ENCODE data around the gene SSH3. TPM values are rescaled to one million over a fixed set of nuclear protein-coding genes. Genes with fewer than 3 reads are reported as not detected.

The SSH3 gene
- total RNA-seq, 2 donors from 2014 or later, result 39.1 to 44.4 TPM

DNA sequence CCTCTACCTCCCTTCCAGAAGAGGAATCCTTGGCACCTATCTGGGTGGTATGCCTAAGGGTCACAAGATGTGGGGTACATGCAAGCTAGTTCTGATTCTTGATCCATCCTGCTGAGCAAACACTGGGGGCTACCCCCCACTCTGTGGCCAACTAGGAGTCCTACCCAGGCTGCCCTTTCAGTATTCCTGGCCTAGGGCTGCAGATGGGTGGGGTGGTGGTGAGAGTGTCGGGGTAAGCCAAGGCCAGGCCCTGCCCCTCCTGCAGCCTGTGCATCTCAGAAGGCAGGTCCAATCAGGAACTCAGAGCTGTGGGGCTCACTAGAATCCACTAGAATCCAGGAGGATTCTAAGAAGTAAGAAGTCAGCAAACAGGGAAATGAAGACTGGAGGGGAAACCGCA is 10.9 kb downstream of the SSH3 start:
- WGBS, 2 experiments (ENCODE audit: insufficient coverage in 1 of 2, insufficient read length in 1 of 2), result 98 to 100% methylated on average over 1 to 2 of the region's 2 CpGs
- Mint-ChIP-seq H3K27ac (no peak overlapping the region), H3K4me1 (peaks cover 5% of the 10 kb centered on the region), H3K4me3 (no peak overlapping the region), H3K27me3 (ENCODE audit: insufficient read depth) (peaks cover 15% of the 10 kb centered on the region), H3K9me3 (no peaks in the 10 kb centered on the region), H3K36me3 (ENCODE audit: low read depth) (peaks cover 6% of the 10 kb centered on the region)
- peaks cover under 1% of the 10 kb centered on the region for H3K36me3 ChIP-seq (ENCODE audit: control insufficient read depth, insufficient read depth, low read length)
- H3K9me3 ChIP-seq (ENCODE audit: control insufficient read depth, low read length), result no peaks in the 10 kb centered on the region
- peaks cover 12% of the 10 kb centered on the region for H3K27me3 ChIP-seq (ENCODE audit: control insufficient read depth, insufficient read depth, low read length, poor library complexity, severe bottlenecking)
- DNase-seq, result no peak
- no peak overlapping the region for H3K4me3 ChIP-seq (ENCODE audit: low read length)
- TF ChIP-seq, protein P1, sequence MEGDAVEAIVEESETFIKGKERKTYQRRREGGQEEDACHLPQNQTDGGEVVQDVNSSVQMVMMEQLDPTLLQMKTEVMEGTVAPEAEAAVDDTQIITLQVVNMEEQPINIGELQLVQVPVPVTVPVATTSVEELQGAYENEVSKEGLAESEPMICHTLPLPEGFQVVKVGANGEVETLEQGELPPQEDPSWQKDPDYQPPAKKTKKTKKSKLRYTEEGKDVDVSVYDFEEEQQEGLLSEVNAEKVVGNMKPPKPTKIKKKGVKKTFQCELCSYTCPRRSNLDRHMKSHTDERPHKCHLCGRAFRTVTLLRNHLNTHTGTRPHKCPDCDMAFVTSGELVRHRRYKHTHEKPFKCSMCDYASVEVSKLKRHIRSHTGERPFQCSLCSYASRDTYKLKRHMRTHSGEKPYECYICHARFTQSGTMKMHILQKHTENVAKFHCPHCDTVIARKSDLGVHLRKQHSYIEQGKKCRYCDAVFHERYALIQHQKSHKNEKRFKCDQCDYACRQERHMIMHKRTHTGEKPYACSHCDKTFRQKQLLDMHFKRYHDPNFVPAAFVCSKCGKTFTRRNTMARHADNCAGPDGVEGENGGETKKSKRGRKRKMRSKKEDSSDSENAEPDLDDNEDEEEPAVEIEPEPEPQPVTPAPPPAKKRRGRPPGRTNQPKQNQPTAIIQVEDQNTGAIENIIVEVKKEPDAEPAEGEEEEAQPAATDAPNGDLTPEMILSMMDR (conservative IDR thresholded peaks at IDR 0.05), result no peak
- H3K4me1 ChIP-seq (ENCODE audit: control insufficient read depth, insufficient read depth, low read length), result no peaks in the 10 kb centered on the region
- no peak overlapping the region for H3K9ac ChIP-seq (ENCODE audit: extremely low read depth, low read length, poor library complexity, severe bottlenecking)
- no peak overlapping the region for H3K27ac ChIP-seq (ENCODE audit: low read depth, low read length)

DNA sequence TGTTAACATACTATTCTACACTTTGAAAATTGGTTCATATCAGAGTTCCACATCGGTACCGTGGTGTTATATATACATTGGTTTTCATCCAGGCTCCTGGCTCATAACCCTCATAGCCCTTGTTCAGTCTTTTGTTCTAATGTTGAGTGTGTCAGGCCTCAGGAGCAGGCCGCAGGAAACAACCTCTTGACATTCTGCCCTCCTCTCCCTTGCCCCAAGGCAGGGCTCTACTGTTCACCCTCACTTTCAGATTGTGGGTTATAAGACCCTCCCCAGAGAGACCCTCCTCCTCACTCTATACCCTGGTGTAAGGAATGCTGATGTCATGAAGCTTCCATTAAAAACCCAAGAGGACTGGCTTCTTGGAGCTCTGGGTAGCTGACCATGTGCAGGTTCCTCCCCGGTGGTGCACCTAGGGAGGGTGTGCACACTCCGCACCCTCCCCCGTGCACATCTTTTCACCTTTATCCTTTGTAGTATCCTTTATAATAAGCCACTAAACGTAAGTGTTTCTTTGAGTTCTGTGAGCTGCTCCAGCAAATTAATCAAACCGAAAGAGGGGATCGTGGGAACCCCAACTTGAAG is 12.1 kb downstream of the SSH3 start:
- Histone ChIP-seq H3K9ac (ENCODE audit: extremely low read depth, low read length, poor library complexity, severe bottlenecking) (no peak overlapping the region), H3K9me3 (ENCODE audit: control insufficient read depth, low read length) (no peaks in the 10 kb centered on the region), H3K27me3 (ENCODE audit: control insufficient read depth, insufficient read depth, low read length, poor library complexity, severe bottlenecking) (peaks cover 21% of the 10 kb centered on the region), H3K36me3 (ENCODE audit: control insufficient read depth, insufficient read depth, low read length) (no peaks in the 10 kb centered on the region), H3K4me1 (ENCODE audit: control insufficient read depth, insufficient read depth, low read length) (no peaks in the 10 kb centered on the region), H3K27ac (ENCODE audit: low read depth, low read length) (no peak overlapping the region), H3K4me3 (ENCODE audit: low read length) (no peak overlapping the region)
- peak overlapping the region; percentile 81 for H3K4me3 Mint-ChIP-seq
- peaks cover 3% of the 10 kb centered on the region for H3K36me3 Mint-ChIP-seq (ENCODE audit: low read depth)
- no peak overlapping the region for H3K27ac Mint-ChIP-seq
- H3K4me1 Mint-ChIP-seq, result peaks cover 5% of the 10 kb centered on the region
- 90 to 98% methylated on average over 9 of the region's 9 CpGs for WGBS, 2 experiments (ENCODE audit: insufficient coverage in 1 of 2, insufficient read length in 1 of 2)
- TF ChIP-seq, protein P1 (conservative IDR thresholded peaks at IDR 0.05), result no peak
- peaks cover 26% of the 10 kb centered on the region for H3K27me3 Mint-ChIP-seq (ENCODE audit: insufficient read depth)
- no peaks in the 10 kb centered on the region for H3K9me3 Mint-ChIP-seq
- DNase-seq, result no peak

DNA sequence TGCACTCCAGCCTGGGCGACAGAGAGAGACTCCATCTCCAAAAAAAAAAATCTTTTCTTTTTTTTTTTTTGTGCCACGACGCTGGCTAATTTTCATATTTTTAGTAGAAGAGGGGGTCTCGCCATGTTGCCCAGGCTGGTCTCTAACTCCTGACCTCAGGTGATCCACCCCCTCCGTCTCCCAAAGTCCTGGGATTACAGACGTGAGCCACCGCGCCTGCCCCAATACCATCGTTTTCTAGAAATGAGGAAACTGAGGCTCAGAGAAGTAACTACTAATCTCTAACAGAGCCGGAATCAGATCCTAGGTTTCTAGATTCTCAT is 13.5 kb downstream of the SSH3 start:
- TF ChIP-seq, protein P1 (conservative IDR thresholded peaks at IDR 0.05), result no peak
- peaks cover 26% of the 10 kb centered on the region for H3K27me3 ChIP-seq (ENCODE audit: control insufficient read depth, insufficient read depth, low read length, poor library complexity, severe bottlenecking)
- Mint-ChIP-seq H3K4me3 (peak overlapping the region; percentile 81), H3K9me3 (no peaks in the 10 kb centered on the region), H3K4me1 (peaks cover 5% of the 10 kb centered on the region), H3K36me3 (ENCODE audit: low read depth) (peaks cover under 1% of the 10 kb centered on the region), H3K27ac (peak overlapping the region; percentile 93), H3K27me3 (ENCODE audit: insufficient read depth) (peaks cover 28% of the 10 kb centered on the region)
- H3K4me3 ChIP-seq (ENCODE audit: low read length), result peak overlapping the region; percentile 90
- H3K4me1 ChIP-seq (ENCODE audit: control insufficient read depth, insufficient read depth, low read length), result no peaks in the 10 kb centered on the region
- DNase-seq, result no peak
- H3K36me3 ChIP-seq (ENCODE audit: control insufficient read depth, insufficient read depth, low read length), result no peaks in the 10 kb centered on the region
- WGBS, 2 experiments (ENCODE audit: insufficient coverage in 1 of 2, insufficient read length in 1 of 2), result 2 to 7% methylated on average over 5 to 10 of the region's 10 CpGs
- peak overlapping the region; percentile 37 for H3K9ac ChIP-seq (ENCODE audit: extremely low read depth, low read length, poor library complexity, severe bottlenecking)
- peak overlapping the region; percentile 47 for H3K27ac ChIP-seq (ENCODE audit: low read depth, low read length)
- no peaks in the 10 kb centered on the region for H3K9me3 ChIP-seq (ENCODE audit: control insufficient read depth, low read length)
